H1 (cell line): ENCODE measurements around the gene SMIM17. TPM values are rescaled to one million over a fixed set of nuclear protein-coding genes. Genes with fewer than 3 reads are reported as not detected.

Source experiments
- CTCF ChIA-PET: fragments of 300-600 bp; sonication (Branson Sonifier 250); formaldehyde crosslinking; loops from one replicate; lab custom pipeline; 2021; ENCODE audit not compliant: partially characterized antibody; lab: Charles Lee
- POLR2A ChIA-PET: fragments of 300-600 bp; sonication (Branson Sonifier 250); formaldehyde crosslinking; loops from one replicate; lab custom pipeline; 2021; ENCODE audit warnings: inconsistent platforms; ENCODE audit not compliant: partially characterized antibody; lab: Charles Lee
- DNase-seq, 2 experiments: peaks; one replicate each; pipeline versions ENCODE4 v3.0.0 to v3.0.0-alpha.2; 2010 to 2022; ENCODE audit warnings: low spot score in 2 of 2, low read depth in 1 of 2, mixed read lengths in 1 of 2
- FAIRE-seq: peaks from 2 replicates; lab custom pipeline; 2011; peaks lifted over from hg19 to GRCh38; lab: Jason Lieb, UNC
- H2AFZ ChIP-seq: 2 replicates; pipeline ENCODE4 v1.8.1; 2012; ENCODE audit warnings: low read length, inconsistent platforms
- H2AK5ac ChIP-seq: 2 replicates; pipeline ENCODE4 v1.6.1; 2013; ENCODE audit warnings: low read depth, low read length
- H2BK120ac ChIP-seq: replicated peaks from 2 replicates; pipeline ENCODE3; 2013; ENCODE audit warnings: low read depth, low read length, inconsistent platforms
- H2BK12ac ChIP-seq: 2 replicates; pipeline ENCODE4 v1.6.1; 2013; ENCODE audit warnings: low read depth, low read length
- H2BK15ac ChIP-seq: 2 replicates; pipeline ENCODE4 v1.6.1; 2013; ENCODE audit warnings: low read length
- H2BK20ac ChIP-seq: 2 replicates; pipeline ENCODE4 v1.6.1; 2013; ENCODE audit warnings: low read length
- H2BK5ac ChIP-seq: 2 replicates; pipeline ENCODE4 v1.6.1; 2013; ENCODE audit warnings: low read depth, low read length
- H3K14ac ChIP-seq: 2 replicates; pipeline ENCODE4 v1.6.1; 2013; ENCODE audit warnings: inconsistent platforms; ENCODE audit not compliant: insufficient read length
- H3K18ac ChIP-seq: 2 replicates; pipeline ENCODE4 v1.6.1; 2013; ENCODE audit warnings: low read length; ENCODE audit errors: extremely low read depth
- H3K23ac ChIP-seq: 2 replicates; pipeline ENCODE4 v1.6.1; 2013; ENCODE audit warnings: inconsistent platforms; ENCODE audit not compliant: insufficient read length
- H3K23me2 ChIP-seq: 2 replicates; pipeline ENCODE4 v1.6.1; 2013; ENCODE audit warnings: low read depth, low read length
- H3K27ac ChIP-seq: 2 replicates; pipeline ENCODE4 v1.6.1; 2011; ENCODE audit warnings: low read depth, low read length, inconsistent platforms
- H3K27me3 ChIP-seq, 4 experiments: replicated peaks in 1 of 4; 1 replicate in 1 of 4; 2 replicates in 3 of 4; pipeline versions ENCODE4 v1.6.1 to v1.8.1; 2011 to 2013; ENCODE audit warnings: low read length in 3 of 4, mild to moderate bottlenecking in 3 of 4, inconsistent platforms in 2 of 4, mixed read lengths in 2 of 4, moderate library complexity in 1 of 4; ENCODE audit not compliant: control insufficient read depth in 3 of 4, insufficient read depth in 3 of 4; ENCODE audit errors: extremely low read depth in 1 of 4
- H3K36me3 ChIP-seq, 4 experiments: 2 replicates each; pipeline versions ENCODE4 v1.6.1 to v1.8.1; 2011 to 2013; ENCODE audit warnings: mild to moderate bottlenecking in 4 of 4, low read length in 3 of 4, moderate library complexity in 2 of 4, control low read depth in 1 of 4, inconsistent platforms in 1 of 4; ENCODE audit not compliant: insufficient read depth in 4 of 4, control insufficient read depth in 2 of 4
- H3K4ac ChIP-seq: replicated peaks from 2 replicates; pipeline ENCODE3; 2013; ENCODE audit warnings: low read length, low read depth, mixed read lengths, inconsistent platforms; ENCODE audit not compliant: insufficient read length
- H3K4me1 ChIP-seq, 4 experiments: replicated peaks in 1 of 4; 1 replicate in 1 of 4; 2 replicates in 3 of 4; pipeline versions ENCODE4 v1.6.1 to v1.8.1; 2011 to 2013; ENCODE audit warnings: low read length in 3 of 4, inconsistent platforms in 2 of 4, mixed read lengths in 1 of 4; ENCODE audit not compliant: insufficient read depth in 4 of 4, control insufficient read depth in 3 of 4
- H3K4me2 ChIP-seq, 2 experiments: 2 replicates each; pipeline versions ENCODE4 v1.6.1 to v1.8.1; 2011 to 2013; ENCODE audit warnings: low read depth in 2 of 2, low read length in 2 of 2, control low read depth in 1 of 2, inconsistent platforms in 1 of 2, mild to moderate bottlenecking in 1 of 2; ENCODE audit not compliant: insufficient read depth in 1 of 2
- H3K4me3 ChIP-seq, 4 experiments: fragments of 200-600, 300-600 bp in 1 of 4; sonication (generic), shearing (Covaris generic), sonication (Bioruptor Twin) in 1 of 4; 2 replicates each; pipeline versions ENCODE4 v1.5.1 to v1.8.1; 2011 to 2016; ENCODE audit warnings: low read length in 4 of 4, low read depth in 3 of 4, control low read depth in 2 of 4, inconsistent platforms in 2 of 4, mild to moderate bottlenecking in 2 of 4, mixed read lengths in 1 of 4, moderate library complexity in 1 of 4; ENCODE audit not compliant: insufficient read depth in 2 of 4; ENCODE audit errors: extremely low read depth in 1 of 4
- H3K56ac ChIP-seq: replicated peaks from 2 replicates; pipeline ENCODE3; 2013; ENCODE audit warnings: low read depth, mild to moderate bottlenecking, mixed read lengths, low read length, inconsistent platforms; ENCODE audit not compliant: insufficient read length
- H3K79me1 ChIP-seq: 2 replicates; pipeline ENCODE4 v1.6.1; 2013; ENCODE audit warnings: low read depth, low read length, control low read depth
- H3K79me2 ChIP-seq, 2 experiments: 2 replicates each; pipeline versions ENCODE4 v1.6.1 to v1.8.1; 2012 to 2013; ENCODE audit warnings: low read length in 2 of 2, mild to moderate bottlenecking in 2 of 2, inconsistent platforms in 1 of 2; ENCODE audit not compliant: insufficient read depth in 2 of 2, control insufficient read depth in 1 of 2
- H3K9ac ChIP-seq, 4 experiments: replicated peaks in 1 of 4; 1 replicate in 1 of 4; 2 replicates in 3 of 4; pipeline versions ENCODE4 v1.6.1 to v1.8.1; 2011 to 2013; ENCODE audit warnings: low read depth in 3 of 4, low read length in 3 of 4, control low read depth in 2 of 4, mild to moderate bottlenecking in 2 of 4, moderate library complexity in 2 of 4, inconsistent platforms in 1 of 4; ENCODE audit errors: extremely low read depth in 1 of 4
- H3K9me3 ChIP-seq, 2 experiments: 2 replicates each; pipeline versions ENCODE4 v1.6.1 to v1.8.1; 2012 to 2013; ENCODE audit warnings: mild to moderate bottlenecking in 2 of 2, moderate library complexity in 2 of 2, control low read depth in 1 of 2, inconsistent platforms in 1 of 2, low read depth in 1 of 2, low read length in 1 of 2, mixed read lengths in 1 of 2; ENCODE audit not compliant: insufficient read depth in 2 of 2
- H4K20me1 ChIP-seq, 2 experiments: replicated peaks in 1 of 2; 2 replicates each; pipeline versions ENCODE3 to v1.8.1; 2011 to 2013; ENCODE audit warnings: inconsistent platforms in 2 of 2, low read length in 2 of 2, mild to moderate bottlenecking in 1 of 2; ENCODE audit not compliant: insufficient read depth in 2 of 2, control insufficient read depth in 1 of 2
- H4K5ac ChIP-seq: 2 replicates; pipeline ENCODE4 v1.6.1; 2013; ENCODE audit warnings: low read length, low read depth, mixed read lengths, inconsistent platforms; ENCODE audit not compliant: insufficient read length
- H4K8ac ChIP-seq: 2 replicates; pipeline ENCODE4 v1.8.0; 2013; ENCODE audit warnings: mild to moderate bottlenecking, moderate library complexity, low read length, inconsistent platforms; ENCODE audit not compliant: insufficient read depth; ENCODE audit errors: extremely low read depth
- H4K91ac ChIP-seq: replicated peaks from 2 replicates; pipeline ENCODE3; 2013; ENCODE audit warnings: low read length, mixed read lengths, inconsistent platforms; ENCODE audit not compliant: insufficient read length
- BRCA1 ChIP-seq: IDR thresholded peaks from 2 replicates; pipeline ENCODE4 v1.6.1; 2012; ENCODE audit warnings: low read depth, low read length, improper control_type of control experiment
- CREB1 ChIP-seq: IDR thresholded peaks from 2 replicates; pipeline ENCODE4 v1.6.1; 2012; ENCODE audit warnings: inconsistent platforms
- EGR1 ChIP-seq: IDR thresholded peaks from 2 replicates; pipeline ENCODE4 v1.6.1; 2011; ENCODE audit warnings: low read depth, low read length, borderline replicate concordance
- GABPA ChIP-seq: IDR thresholded peaks from 2 replicates; pipeline ENCODE4 v1.6.1; 2011; ENCODE audit warnings: mild to moderate bottlenecking, low read length, moderate library complexity, borderline replicate concordance; ENCODE audit not compliant: insufficient read depth
- HDAC2 ChIP-seq, 2 experiments: fragments of 300-600 bp in 1 of 2; sonication (generic) in 1 of 2; IDR thresholded peaks; 2 replicates each; pipeline ENCODE4 v1.6.1; 2011 to 2012; ENCODE audit warnings: low read depth in 2 of 2, low read length in 2 of 2, mild to moderate bottlenecking in 2 of 2, moderate library complexity in 2 of 2, borderline replicate concordance in 1 of 2, inconsistent platforms in 1 of 2
- KDM5A ChIP-seq: fragments of 200-600 bp; IDR thresholded peaks from 2 replicates; pipeline ENCODE4 v1.7.1; 2012; ENCODE audit warnings: mild to moderate bottlenecking, low read length, inconsistent platforms, mixed read lengths
- NANOG ChIP-seq: IDR thresholded peaks from 2 replicates; pipeline ENCODE4 v1.6.1; 2011; ENCODE audit warnings: low read length, low read depth, mild to moderate bottlenecking, inconsistent platforms; ENCODE audit not compliant: insufficient read depth, poor library complexity, severe bottlenecking
- SAP30 ChIP-seq: fragments of 300-600 bp; sonication (generic); IDR thresholded peaks from 2 replicates; pipeline ENCODE4 v1.7.1; 2012; ENCODE audit warnings: low read length, moderate library complexity, mild to moderate bottlenecking, inconsistent platforms; ENCODE audit not compliant: insufficient read depth, insufficient replicate concordance
- TAF7 ChIP-seq: optimal IDR thresholded peaks from 2 replicates; pipeline ENCODE3; 2011; ENCODE audit warnings: low read depth, mild to moderate bottlenecking, inconsistent platforms, low read length, moderate library complexity, borderline replicate concordance
- WGBS, 2 experiments: shearing (Covaris generic) in 1 of 2; methylation state at CpG; one replicate each; pipeline versions ENCODE4 v1.1.6 to v1.1.7; 2013 to 2015; ENCODE audit warnings: low lambda C conversion rate in 2 of 2, mixed read lengths in 2 of 2, inconsistent platforms in 1 of 2, low coverage in 1 of 2, missing lambda C conversion rate in 1 of 2; ENCODE audit not compliant: insufficient replicate concordance in 2 of 2, insufficient coverage in 1 of 2, insufficient read length in 1 of 2; ENCODE audit errors: extremely low coverage in 1 of 2, missing lambda C conversion rate in 1 of 2; 5-methylcytosine and 5-hydroxymethylcytosine counted together
- polyA plus RNA-seq, 7 experiments: library from polyadenylated mRNA; depleted of rRNA in 3 of 7; stranded (reverse) in 5 of 7; unstranded in 2 of 7; fragments of >200 nt in 5 of 7; fragments of 200-250 nt in 2 of 7; gene quantifications; 1 replicate in 5 of 7; 2 replicates in 1 of 7; 4 replicates in 1 of 7; pipeline versions ENCODE4 v1.2.1 to v1.2.3, GENCODE V29; 2011 to 2013; ENCODE audit warnings: missing spikeins in 2 of 7, mixed read lengths in 2 of 7
- total RNA-seq: library from RNA; stranded (reverse); fragmentation: NEBNext Ultra II Directional; extraction: Animal tissue kit (Norgen Biotek cat#: 25700); gene quantifications from 2 replicates; pipeline ENCODE4 v1.2.1, GENCODE V29; 2021
- TF ChIP-seq, protein P1 (sequence below): IDR thresholded peaks from 2 replicates; pipeline ENCODE4 v1.6.1; 2011; ENCODE audit warnings: low read length, improper control_type of control experiment
- TF ChIP-seq, protein P2 (sequence below): IDR thresholded peaks from 2 replicates; pipeline ENCODE4 v1.6.1; 2012; ENCODE audit warnings: inconsistent platforms

SMIM17 gene
- total and polyA plus RNA-seq, 2 of the 8 experiments (the other 6 are each of a cell fraction or from before 2014, with no cell fraction given), result 0.06 TPM; not detected in 1

GRCh38 chr19:56637976-56638555 lies 4.9 kb upstream of the SMIM17 start:
- no peak overlapping the region for H4K8ac ChIP-seq
- no peak overlapping the region for H4K91ac ChIP-seq
- H3K36me3 ChIP-seq, result no peaks in the 10 kb centered on the region
- H3K4ac ChIP-seq, result no peak overlapping the region
- no peak overlapping the region for H2BK20ac ChIP-seq
- FAIRE-seq, result no peak
- H3K79me2 ChIP-seq, result no peaks in the 10 kb centered on the region
- no peak overlapping the region for H3K56ac ChIP-seq
- H2BK5ac ChIP-seq, result no peak overlapping the region
- no peak overlapping the region for H3K27ac ChIP-seq
- H3K23me2 ChIP-seq, result no peaks in the 10 kb centered on the region
- H3K4me2 ChIP-seq, result no peak overlapping the region
- ChIA-PET CTCF (interaction anchor here (1.0 kb wide), 1 partner anchor 31 kb away, joined by 3 read pairs; no protein-coding TSS in a partner anchor), POLR2A (no interaction called here)
- H2AFZ ChIP-seq, result no peak overlapping the region
- H4K20me1 ChIP-seq, result no peaks in the 10 kb centered on the region
- no peaks in the 10 kb centered on the region for H3K4me1 ChIP-seq
- 43% methylated on average over 12 of the region's 21 CpGs; no CpG with 5 or more reads in 1 of the 2 experiments for WGBS, 2 experiments
- H3K14ac ChIP-seq, result no peak overlapping the region
- H3K9ac ChIP-seq, result no peak overlapping the region
- H4K5ac ChIP-seq, result no peak overlapping the region
- DNase-seq, result peak; percentile 65 to 85
- no peak overlapping the region for H2AK5ac ChIP-seq
- H3K79me1 ChIP-seq, result no peaks in the 10 kb centered on the region
- no peak overlapping the region for H2BK120ac ChIP-seq
- H2BK15ac ChIP-seq, result no peak overlapping the region
- H3K27me3 ChIP-seq, result no peaks in the 10 kb centered on the region
- peaks cover 52 to 69% of the 10 kb centered on the region in 2 experiments for H3K9me3 ChIP-seq
- H3K4me3 ChIP-seq, result no peak overlapping the region
- H3K18ac ChIP-seq, result no peak overlapping the region
- H3K23ac ChIP-seq, result no peak overlapping the region
- H2BK12ac ChIP-seq, result no peak overlapping the region
- TF ChIP-seq CREB1 (0 out of 2 replicates have a peak, but pooled peaks have one; percentile 23), SAP30 (peak; percentile 99), KDM5A (no peak), GABPA (no peak), EGR1 (no peak), HDAC2 (IDR thresholded peaks at IDR 0.05; ENCODE audit: borderline replicate concordance in 1 of 2, low read depth in 2 of 2, low read length in 2 of 2) (peak; percentile 96 to 97; a peak in 3 of 4 replicates), NANOG (peak; percentile 26), TAF7 (peak; percentile 96), BRCA1 (no peak)
- TF ChIP-seq, protein P1, sequence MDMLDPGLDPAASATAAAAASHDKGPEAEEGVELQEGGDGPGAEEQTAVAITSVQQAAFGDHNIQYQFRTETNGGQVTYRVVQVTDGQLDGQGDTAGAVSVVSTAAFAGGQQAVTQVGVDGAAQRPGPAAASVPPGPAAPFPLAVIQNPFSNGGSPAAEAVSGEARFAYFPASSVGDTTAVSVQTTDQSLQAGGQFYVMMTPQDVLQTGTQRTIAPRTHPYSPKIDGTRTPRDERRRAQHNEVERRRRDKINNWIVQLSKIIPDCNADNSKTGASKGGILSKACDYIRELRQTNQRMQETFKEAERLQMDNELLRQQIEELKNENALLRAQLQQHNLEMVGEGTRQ, result no peak
- TF ChIP-seq, protein P2, sequence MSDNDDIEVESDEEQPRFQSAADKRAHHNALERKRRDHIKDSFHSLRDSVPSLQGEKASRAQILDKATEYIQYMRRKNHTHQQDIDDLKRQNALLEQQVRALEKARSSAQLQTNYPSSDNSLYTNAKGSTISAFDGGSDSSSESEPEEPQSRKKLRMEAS, result peak; percentile 66
